ENCODE data around the gene CLSTN2. TPM values are rescaled to one million over a fixed set of nuclear protein-coding genes. Genes with fewer than 3 reads are reported as not detected.

The CLSTN2 gene
- total and polyA plus RNA-seq, 2 of the 4 experiments (the other 2 are of a cell fraction), result under 0.01 to 0.07 TPM

- Histone ChIP-seq H3K9me1 (ENCODE audit: insufficient read depth, low read length) (no peaks in the 10 kb centered on the region), H3K4me2 (ENCODE audit: low read depth, low read length) (no peak overlapping the region)
- in situ Hi-C loops (cut with MboI; ENCODE audit: low sequenced_read_pairs), result no loop called here
Observed at GRCh38 chr3:140288595-140288994, 353.6 kb downstream of the CLSTN2 start.

More at GRCh38 chr3:140288595-140288994, 353.6 kb downstream of the CLSTN2 start:
- H3K9me3 ChIP-seq (ENCODE audit: control insufficient read depth, insufficient read depth, low read length), result no peaks in the 10 kb centered on the region
- no peak overlapping the region for H2BK20ac ChIP-seq (ENCODE audit: low read depth, low read length)
- no peak overlapping the region for H3K14ac ChIP-seq (replicated peaks; ENCODE audit: low read depth, low read length)
- no peak for DNase-seq
- H3K79me1 ChIP-seq (ENCODE audit: low read depth in 1 of 2, low read length in 2 of 2), result no peaks in the 10 kb centered on the region
- H3K4ac ChIP-seq (ENCODE audit: low read depth, low read length), result no peak overlapping the region
- no peak overlapping the region for H3K56ac ChIP-seq (ENCODE audit: extremely low read depth, insufficient read depth, low read length)
- BruUV-seq (replicated peaks), result no TSS peak
- no peak for TF ChIP-seq ELK1 (IDR thresholded peaks at IDR 0.05; ENCODE audit: borderline replicate concordance, low read depth, low read length)
- TF ChIP-seq USF2 (IDR thresholded peaks at IDR 0.05; ENCODE audit: low read depth, low read length), result no peak
- TF ChIP-seq NFE2L2 (IDR thresholded peaks at IDR 0.05; ENCODE audit: low read depth, low read length), result no peak
- TF ChIP-seq MXI1 (IDR thresholded peaks at IDR 0.05; ENCODE audit: borderline replicate concordance, low read depth, low read length), result no peak
- TF ChIP-seq FOS (IDR thresholded peaks at IDR 0.05; ENCODE audit: low read depth, low read length), result no peak
- TF ChIP-seq CEBPB (IDR thresholded peaks at IDR 0.05; ENCODE audit: low read depth, low read length), result no peak
- TF ChIP-seq MAZ (IDR thresholded peaks at IDR 0.05; ENCODE audit: borderline replicate concordance, low read depth, low read length), result no peak
- no peak for TF ChIP-seq CHD1 (IDR thresholded peaks at IDR 0.05; ENCODE audit: low read depth, low read length)
- no peak for TF ChIP-seq SMC3 (IDR thresholded peaks at IDR 0.05; ENCODE audit: low read depth, low read length)
- TF ChIP-seq CTCF (conservative IDR thresholded peaks at IDR 0.05; ENCODE audit: low read depth, low read length), result no peak
- TF ChIP-seq RAD21 (IDR thresholded peaks at IDR 0.05; ENCODE audit: low read length), result no peak
- TF ChIP-seq RCOR1 (IDR thresholded peaks at IDR 0.05; ENCODE audit: insufficient replicate concordance, low read length), result no peak
- no peak for TF ChIP-seq POLR2A (IDR thresholded peaks at IDR 0.05; ENCODE audit: low read depth, low read length)
- no peak for TF ChIP-seq MAFK (IDR thresholded peaks at IDR 0.05; ENCODE audit: low read depth, low read length)
- no peak for TF ChIP-seq BHLHE40 (IDR thresholded peaks at IDR 0.05; ENCODE audit: low read depth, low read length)
- TF ChIP-seq RFX5 (IDR thresholded peaks at IDR 0.05; ENCODE audit: low read depth, low read length), result no peak
- no peak overlapping the region for H3K27ac ChIP-seq (ENCODE audit: insufficient read depth, low read length)
- H2AFZ ChIP-seq (replicated peaks; ENCODE audit: low read length, poor library complexity), result no peak overlapping the region
- no peak overlapping the region for H4K5ac ChIP-seq (ENCODE audit: low read depth, low read length)
- no peak overlapping the region for H3K18ac ChIP-seq (ENCODE audit: low read depth, low read length)
- H3K27me3 ChIP-seq (ENCODE audit: control insufficient read depth, insufficient read depth, low read length), result no peaks in the 10 kb centered on the region
- WGBS, 2 experiments (ENCODE audit: extremely low coverage in 2 of 2, insufficient read length in 1 of 2), result no CpG with 5 or more reads among the region's 1 CpG
- no peaks in the 10 kb centered on the region for H3K4me1 ChIP-seq (ENCODE audit: control insufficient read depth, insufficient read depth, low read length)
- no peak overlapping the region for H2AK5ac ChIP-seq (ENCODE audit: low read depth, low read length)
- H3K36me3 ChIP-seq (ENCODE audit: control insufficient read depth, insufficient read depth, low read length), result no peaks in the 10 kb centered on the region
- no peak overlapping the region for H4K8ac ChIP-seq (ENCODE audit: low read depth in 2 of 2, low read length in 2 of 2)
- dilution Hi-C loops (cut with HindIII; ENCODE audit: low sequenced_read_pairs, unreplicated experiment) (no loop called here), intact Hi-C loops (cut with micrococcal nuclease) (no loop called here)
- H2AK9ac ChIP-seq (replicated peaks; ENCODE audit: low read depth, low read length, poor library complexity), result no peak overlapping the region
- H3K4me3 ChIP-seq (ENCODE audit: insufficient read depth, low read depth, low read length), result no peak overlapping the region
- no peak overlapping the region for H2BK15ac ChIP-seq (ENCODE audit: low read depth, low read length)
- no peak for ATAC-seq (ENCODE audit: low read depth)
- ChIA-PET POLR2A (ENCODE audit: unreplicated experiment) (no interaction called here), CTCF (no interaction called here)
- H3K9ac ChIP-seq (ENCODE audit: low read depth, low read length), result no peak overlapping the region
- H2BK5ac ChIP-seq (ENCODE audit: low read depth, low read length, poor library complexity, severe bottlenecking), result no peak overlapping the region
- no peak overlapping the region for H3K23ac ChIP-seq (ENCODE audit: low read depth, low read length)
- H4K20me1 ChIP-seq (ENCODE audit: insufficient read depth, low read length), result no peaks in the 10 kb centered on the region
- no peak overlapping the region for H4K91ac ChIP-seq (ENCODE audit: insufficient read depth, low read depth, low read length)
- H2BK120ac ChIP-seq (ENCODE audit: low read depth, low read length), result no peak overlapping the region

Data from IMR-90 (cell line).